HG02884 (cell line): ENCODE measurements around the gene UGT2A3.
"Not testable (repeated sequence)": the region's sequence is repeated elsewhere in the genome, so short reads cannot be mapped to it uniquely, and the experiment has no call there.

Experiments
- ATAC-seq: cut with Tn5 transposase; IDR thresholded peaks from one replicate; pipeline ENCODE4 v1.9.1; 2021; ENCODE audit warnings: mild to moderate bottlenecking, moderate library complexity; ENCODE audit not compliant: unreplicated experiment

The UGT2A3 gene

DNA sequence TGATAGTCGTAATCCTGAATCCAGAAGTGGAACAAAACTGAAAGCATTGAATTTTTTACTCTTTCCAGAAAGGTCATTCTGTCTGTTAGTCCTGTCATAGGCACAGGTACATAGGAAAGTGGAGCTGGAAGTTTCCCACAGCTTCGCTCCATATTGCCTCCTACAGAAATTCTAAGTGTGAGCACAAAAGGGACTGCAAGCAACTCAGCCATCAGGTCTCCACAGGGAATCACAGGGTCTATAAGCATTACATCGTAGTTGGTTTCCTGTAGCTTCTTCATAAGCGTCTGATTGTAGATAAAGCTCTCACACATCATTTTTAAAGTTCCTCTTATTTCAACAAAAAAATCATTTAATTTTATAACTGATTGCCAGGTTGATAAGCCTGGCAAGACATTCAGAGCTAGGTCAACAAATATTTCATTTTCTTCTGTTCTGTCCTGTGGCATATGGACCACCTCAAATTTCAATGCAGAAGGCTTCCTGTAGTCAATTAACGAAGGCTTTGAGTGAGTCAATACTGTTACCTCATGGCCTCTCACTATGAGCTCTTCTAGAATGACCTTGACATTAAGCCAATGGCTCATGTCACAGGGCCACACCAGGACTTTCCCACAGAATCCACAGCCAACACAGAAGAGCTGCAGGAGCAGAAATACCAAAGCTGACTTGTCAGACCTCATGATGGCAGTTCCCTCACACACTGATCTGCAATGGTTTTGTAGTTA is at the start of gene UGT2A3:
UGT2A3 (minus strand) TSS at position 727 of the 728 bp plus-strand sequence; CDS start at position 683, 44 bp downstream.
- no peak for ATAC-seq

DNA sequence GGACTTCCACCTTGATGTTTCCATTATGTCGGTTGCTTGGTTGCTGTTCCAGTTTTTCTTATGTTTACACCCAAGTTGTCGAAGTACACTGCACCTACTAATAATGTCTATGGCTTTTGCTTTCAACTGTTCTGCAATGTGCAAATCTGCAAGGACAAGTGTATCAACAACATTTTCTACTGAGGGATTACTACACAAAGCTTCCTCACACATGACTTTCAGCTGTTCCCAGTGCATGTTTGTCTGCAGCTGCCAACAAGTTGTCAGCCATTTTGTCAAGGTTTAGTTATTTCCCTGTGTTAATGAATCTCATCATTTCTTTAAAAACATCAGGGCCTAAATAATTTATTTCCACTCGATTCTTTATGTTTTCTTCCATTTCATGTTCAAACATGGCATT is 45.4 kb upstream of the UGT2A3 start:
- ATAC-seq = no peak

DNA sequence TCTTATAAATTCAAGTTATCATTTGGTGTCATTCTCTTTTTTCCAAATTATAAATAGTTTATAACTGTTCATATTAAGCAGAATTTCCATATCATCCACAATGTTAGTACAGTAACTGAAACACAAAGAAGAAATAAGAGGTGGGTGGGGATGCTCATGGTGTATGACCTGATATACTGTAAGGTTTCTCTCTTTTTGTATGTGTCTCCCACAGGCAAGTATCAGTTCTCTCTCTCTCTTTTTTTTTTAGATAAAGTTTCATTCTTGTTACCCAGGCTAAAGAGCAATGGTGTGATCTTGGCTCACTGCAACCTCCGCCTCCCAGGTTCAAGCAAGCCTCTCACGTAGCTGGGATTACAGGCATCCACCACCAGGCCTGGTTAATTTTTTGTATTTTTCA is 43.7 kb upstream of the UGT2A3 start:
- ATAC-seq = no peak

- ATAC-seq = no peak
Observed at GRCh38 chr4:68987007-68987406, 35.4 kb upstream of the UGT2A3 start.

- no peak for ATAC-seq
Observed at GRCh38 chr4:68985442-68985841, 33.8 kb upstream of the UGT2A3 start.

GRCh38 chr4:68984947-68985346 is 33.3 kb upstream of the UGT2A3 start:
- ATAC-seq = no peak

DNA sequence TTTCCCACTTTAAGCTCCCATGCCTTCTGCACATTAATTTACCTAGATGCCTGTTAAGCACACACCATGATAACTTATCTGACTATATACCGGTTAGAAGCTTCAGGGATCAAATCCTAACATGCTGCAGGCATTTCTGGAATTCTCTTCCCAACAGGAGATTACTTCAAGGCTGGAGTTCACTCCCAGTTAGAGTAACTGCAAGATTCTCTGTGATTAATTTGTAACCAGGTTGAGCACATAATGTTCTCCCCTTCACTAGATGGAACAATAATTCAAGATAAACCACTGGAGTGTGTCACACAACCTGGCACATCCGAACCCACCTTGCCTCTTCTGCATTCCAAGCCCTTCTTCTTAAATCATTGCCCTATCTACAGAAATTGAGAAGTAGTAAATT is 11.8 kb upstream of the UGT2A3 start:
- ATAC-seq = no peak

- no peak for ATAC-seq
Observed at GRCh38 chr4:68962868-68963267, 11.3 kb upstream of the UGT2A3 start.

- ATAC-seq = no peak
Observed at GRCh38 chr4:68960294-68961163, 8.9 kb upstream of the UGT2A3 start.

DNA sequence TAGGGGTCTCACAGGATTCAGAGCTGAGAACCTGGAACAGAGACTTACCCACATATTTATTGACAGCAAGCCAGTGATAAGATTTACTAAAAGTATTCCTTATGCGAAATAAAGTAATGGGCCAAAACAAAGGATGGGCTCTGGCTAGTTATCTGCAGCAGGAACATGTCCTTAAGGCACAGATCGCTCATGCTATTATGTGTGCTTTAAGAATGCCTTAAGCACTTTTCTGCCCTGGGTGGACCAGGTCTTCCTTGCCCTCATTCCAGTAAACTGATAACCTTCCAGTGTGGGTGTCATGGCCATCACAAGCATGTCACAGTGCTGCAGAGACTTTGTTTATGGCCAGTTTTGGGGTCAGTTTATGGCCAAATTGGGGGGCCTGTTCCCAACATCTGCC is 7.5 kb upstream of the UGT2A3 start:
- not testable (repeated sequence) for ATAC-seq

DNA sequence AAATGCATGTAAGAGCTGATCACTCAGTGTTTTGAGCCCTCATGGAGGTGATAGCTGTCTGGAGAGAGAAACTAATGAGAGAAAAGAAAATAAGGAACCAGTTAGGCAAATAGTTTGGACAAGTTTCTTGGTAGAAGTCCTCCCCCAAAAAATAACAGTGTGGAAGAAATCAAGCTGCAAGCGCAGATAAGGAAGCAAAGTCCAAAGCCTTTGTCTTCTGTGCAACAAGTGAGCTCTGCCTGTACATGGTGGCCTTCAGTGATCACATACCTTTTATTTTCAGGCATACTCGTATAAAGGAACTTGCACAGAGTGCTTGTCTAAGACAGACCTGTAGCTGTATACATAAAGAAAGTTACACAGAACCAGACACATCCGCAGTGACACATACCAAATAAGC is 2.5 kb upstream of the UGT2A3 start:
- ATAC-seq = no peak

DNA sequence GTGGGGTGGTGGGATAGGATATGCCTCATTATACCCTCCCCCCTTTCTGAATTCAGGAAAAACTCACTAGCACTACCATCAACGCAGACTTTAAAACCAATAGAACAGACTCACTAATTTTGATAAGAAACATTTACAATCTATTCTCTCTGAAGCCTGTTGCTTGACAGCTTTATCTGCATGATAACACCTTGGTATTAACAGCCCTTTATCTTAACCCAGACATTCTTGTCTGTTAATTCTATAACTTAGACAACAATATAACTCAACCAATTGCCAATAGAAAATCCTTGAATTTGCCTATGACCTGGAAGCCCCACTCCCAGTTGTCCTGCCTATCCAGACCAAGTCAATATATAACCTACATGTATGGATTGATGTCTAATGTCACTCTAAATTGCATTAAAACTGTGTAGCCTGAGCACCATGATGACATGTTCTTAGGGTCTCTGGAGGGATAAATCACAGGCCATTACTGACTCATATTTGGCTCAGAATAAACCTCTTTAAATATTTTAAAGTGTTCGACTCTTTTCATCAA is 1.5 kb upstream of the UGT2A3 start:
- ATAC-seq = no peak

DNA sequence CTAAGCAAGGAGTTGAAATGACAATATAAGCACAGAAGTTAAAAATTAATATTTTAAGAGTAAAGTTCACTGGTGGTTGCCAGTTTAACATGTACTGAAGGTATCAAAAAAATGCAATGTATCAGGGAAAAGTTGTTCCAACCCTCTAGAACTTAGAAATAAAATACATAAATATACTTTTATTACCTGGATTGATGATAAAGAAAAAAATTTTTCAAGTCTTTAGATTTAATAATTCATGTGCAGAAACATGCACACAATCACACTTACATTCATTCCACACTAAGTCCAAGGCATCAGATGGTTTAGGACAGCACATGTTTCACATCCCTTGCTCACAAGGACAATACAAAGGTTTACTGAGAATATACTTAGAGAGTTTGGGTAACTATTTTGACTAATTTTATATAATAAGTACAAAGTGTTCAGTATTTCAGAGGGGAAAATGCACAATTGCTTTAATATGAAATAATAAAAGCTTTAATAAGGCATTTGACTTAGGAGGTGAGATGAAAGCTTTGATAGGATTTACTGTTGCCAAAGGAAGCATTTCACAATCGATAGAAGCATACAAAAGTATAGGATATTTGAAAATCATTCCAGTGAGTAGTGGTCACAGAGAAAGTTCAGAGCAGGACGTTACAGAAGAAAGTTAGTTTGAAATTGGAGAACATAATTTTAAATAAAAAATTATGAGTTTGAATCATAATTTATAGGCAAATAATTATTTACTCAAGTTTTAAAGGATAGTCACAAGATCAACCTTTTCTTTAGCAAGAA is 392 bp upstream of the UGT2A3 start:
- ATAC-seq = no peak

DNA sequence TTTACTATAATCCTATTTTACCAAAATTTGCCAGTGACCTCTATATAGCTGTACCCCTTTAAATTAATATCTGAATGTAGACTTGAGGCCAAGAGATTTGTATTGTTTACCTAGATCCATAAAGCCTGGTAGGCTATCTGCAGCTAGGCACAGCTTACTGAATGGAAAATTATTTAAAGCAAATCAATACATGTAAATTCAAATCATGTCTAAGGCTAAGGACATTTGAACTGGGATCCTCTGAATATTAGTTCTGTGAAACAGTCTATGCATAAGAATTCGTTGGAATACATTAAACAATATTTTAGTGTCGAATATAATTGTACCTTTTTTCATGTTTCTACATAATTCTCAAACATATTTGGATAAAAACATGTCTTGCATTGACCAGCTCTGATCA is 1.6 kb downstream of the UGT2A3 start:
- no peak for ATAC-seq

DNA sequence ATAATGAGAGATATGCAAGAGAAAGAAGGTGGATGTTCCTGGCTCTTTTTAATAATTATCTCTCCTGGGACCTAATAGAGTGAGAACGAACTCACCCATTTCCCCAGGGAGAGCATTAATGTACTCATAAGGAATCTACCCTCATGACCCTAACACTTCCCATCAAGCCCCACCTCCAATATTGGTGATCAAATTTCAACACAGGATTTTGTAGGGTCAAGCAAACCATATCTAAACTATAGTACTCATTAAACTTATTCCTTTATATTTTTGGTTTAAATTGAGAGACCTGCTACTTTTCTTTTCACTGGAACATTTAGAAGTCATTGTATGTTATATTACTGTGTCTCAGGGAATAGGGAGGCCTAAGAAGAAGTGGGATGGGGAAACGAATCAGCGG is 2.6 kb downstream of the UGT2A3 start:
- no peak for ATAC-seq

GRCh38 chr4:68948044-68948743 is 3.4 kb downstream of the UGT2A3 start:
- no peak for ATAC-seq

DNA sequence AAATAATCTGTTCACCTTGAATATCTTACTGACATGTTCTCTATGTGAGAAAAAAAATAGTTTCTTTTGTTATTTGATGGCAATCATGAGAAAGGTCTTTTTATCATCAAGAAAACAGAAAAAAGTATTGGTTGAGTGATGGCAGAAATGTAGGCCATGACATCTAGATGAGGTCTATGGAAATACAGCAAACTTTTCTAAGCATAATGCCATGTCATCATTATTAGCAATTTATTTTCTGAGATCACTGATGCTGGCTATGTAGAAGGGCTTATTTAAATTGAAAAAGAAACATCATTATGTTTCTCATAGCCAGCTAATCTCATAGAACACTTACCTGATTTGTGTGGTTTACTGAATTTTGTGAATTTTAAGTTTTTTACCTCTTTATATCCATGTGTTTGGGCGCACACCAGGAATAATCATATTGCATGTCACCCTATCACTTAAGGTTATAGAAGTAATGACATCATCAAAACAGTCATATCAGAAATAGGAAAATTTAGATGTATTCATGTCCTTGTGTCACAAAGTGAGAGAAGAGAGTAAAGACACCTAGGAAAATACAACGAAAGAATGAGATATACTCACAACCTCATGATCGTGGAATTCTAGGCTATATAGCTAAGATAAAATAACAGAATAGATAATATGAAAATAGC is 22.4 kb downstream of the UGT2A3 start:
- no peak for ATAC-seq

DNA sequence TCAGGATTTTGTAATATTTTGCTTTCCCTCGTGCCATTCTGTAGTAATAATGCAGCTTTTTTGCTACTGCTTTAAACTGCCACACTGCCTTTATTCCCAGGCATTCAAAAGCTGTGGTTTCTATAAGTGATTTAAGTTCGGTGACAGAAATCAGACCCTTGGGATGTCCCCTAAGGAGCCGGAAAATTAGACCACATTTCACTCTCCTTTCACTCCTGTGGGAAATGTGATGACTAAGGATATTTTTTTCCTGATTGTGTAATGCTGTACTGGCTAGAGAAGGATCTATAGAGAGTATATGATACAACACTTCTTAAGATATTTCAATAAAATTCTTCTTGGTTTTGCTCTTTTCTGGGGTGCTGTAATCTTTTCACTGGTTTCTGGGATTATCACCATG is 24.4 kb downstream of the UGT2A3 start:
- no peak for ATAC-seq

DNA sequence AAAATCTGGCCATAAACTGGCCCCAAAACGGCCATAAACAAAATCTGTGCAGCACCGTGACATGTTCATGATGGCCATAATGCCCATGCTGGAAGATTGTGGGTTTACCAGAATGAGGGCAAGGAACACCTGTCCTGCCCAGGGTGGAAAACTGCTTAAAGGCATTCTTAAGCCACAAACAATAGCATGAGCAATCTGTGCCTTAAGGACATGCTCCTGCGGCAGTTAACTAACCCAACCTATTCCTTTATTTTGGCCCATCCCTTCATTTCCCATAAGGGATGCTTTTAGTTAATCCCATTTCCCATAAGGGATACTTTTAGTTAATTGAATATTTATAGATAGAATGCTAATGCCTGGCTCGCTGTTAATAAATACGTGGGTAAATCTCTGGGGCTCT is 29.4 kb downstream of the UGT2A3 start:
- not testable (repeated sequence) for ATAC-seq

- no peak for ATAC-seq
Observed at GRCh38 chr4:68921051-68921450, 30.6 kb downstream of the UGT2A3 start.
